Stimulated activated CD8-positive, alpha-beta memory T cell treated with anti-CD3 and anti-CD28 coated beads, Interleukin-12 subunit alpha, Interleukin-12 subunit beta, amount 100 ng/mL, for 1 hour (primary cell): ENCODE data around the gene PIK3R3.

Experiments used
- DNase-seq: peaks from one replicate; pipeline ENCODE4 v3.0.0-alpha.2; 2020; ENCODE audit warnings: low read depth

The PIK3R3 gene

DNA sequence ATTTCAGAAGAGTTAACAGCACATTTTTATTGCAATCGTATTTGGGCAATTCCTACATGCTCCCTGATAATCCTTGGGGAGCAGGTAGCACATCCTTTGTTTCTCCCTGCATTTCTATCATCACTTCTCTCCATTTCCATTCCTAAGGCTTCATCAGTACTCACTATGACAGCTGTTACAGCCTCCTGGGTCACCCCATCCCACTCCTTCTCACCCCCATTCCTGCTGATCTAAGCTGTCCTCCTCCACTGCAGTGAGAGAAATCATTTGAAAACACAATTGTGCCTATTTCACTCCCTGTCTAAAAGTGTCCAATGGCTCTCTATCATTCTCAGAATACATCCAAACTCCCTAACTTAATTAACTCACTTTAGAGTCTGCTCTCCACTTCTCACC is 25.5 kb upstream of the PIK3R3 start:
- DNase-seq: no peak

GRCh38 chr1:46153732-46154131 is 21.3 kb upstream of the PIK3R3 start:
- no peak for DNase-seq

GRCh38 chr1:46153228-46153627 is 20.8 kb upstream of the PIK3R3 start:
- DNase-seq: no peak

GRCh38 chr1:46152016-46152415 is 19.6 kb upstream of the PIK3R3 start:
- no peak for DNase-seq

GRCh38 chr1:46150085-46150484 is 17.7 kb upstream of the PIK3R3 start:
- DNase-seq: no peak

GRCh38 chr1:46148318-46148717 is 15.9 kb upstream of the PIK3R3 start:
- DNase-seq: no peak

DNA sequence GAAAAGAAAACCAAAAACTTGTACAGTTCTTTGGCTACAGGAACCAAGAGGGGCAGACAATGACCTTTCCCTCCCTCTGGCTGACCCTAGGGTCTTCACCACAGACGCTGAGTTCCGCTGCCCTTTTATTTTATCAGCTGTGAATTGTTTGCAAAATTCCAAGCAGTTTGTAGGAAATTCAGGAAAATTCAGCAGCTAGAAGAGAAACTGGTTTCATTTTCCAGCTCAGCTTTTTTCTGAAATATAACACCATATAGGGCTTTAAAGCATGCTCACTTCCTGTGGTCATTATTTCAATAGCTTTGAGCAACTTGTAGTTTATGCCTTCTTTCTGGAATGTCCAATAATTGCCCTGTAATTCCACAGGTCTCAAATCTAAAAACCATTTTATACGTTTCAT is 5.5 kb upstream of the PIK3R3 start:
- no peak for DNase-seq

DNA sequence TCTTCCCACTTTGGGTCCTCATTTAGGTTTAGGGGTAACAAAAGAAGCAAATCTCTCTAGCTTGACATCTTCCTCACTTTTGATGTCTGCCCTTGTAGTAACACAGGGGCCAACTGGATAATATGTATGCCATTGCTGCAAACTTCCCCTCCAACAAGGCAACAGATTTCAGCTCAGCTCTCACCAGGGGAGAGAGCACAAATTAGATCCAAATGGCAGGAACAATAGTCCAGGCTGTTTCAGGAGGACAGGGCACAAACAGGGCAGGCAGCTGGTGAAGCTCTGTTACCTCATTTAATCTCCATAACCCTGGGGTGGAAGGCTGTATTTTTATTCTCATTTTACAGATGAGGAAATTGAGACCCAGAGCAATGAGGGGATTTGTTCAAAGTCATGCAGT is 4.3 kb upstream of the PIK3R3 start:
- no peak for DNase-seq

- no peak for DNase-seq
Measured at GRCh38 chr1:46134660-46135331, 2.4 kb upstream of the PIK3R3 start.

DNA sequence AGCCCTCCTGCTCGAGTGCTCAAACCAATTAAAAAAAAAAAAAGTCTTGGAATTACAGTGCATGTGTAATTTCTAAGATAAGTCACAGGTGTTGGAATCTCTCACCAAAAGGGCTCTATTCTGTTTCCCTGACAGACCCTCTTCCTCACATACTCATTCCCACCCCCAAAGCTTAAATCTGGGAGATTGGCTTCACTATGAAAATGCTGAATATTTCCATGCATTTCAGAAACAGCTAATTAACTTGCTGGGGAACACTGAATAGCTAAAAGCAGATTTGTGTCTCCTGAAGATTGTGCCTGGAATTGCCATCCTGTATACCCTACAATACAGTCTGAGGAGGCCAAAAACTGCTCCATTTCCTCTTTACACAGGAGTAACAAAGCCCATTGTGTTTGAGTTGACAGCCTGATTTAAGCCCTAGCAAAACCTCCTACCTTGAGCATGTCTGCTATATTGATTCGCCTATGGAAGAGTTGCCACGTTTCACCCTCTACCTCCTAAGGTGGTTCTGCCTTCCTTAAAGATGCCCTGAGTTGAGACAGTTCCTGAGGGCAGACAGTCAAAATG is 1.4 kb upstream of the PIK3R3 start:
- no peak for DNase-seq

- peak; percentile 16 for DNase-seq
Measured at GRCh38 chr1:46133181-46133658, 791 bp upstream of the PIK3R3 start.

DNA sequence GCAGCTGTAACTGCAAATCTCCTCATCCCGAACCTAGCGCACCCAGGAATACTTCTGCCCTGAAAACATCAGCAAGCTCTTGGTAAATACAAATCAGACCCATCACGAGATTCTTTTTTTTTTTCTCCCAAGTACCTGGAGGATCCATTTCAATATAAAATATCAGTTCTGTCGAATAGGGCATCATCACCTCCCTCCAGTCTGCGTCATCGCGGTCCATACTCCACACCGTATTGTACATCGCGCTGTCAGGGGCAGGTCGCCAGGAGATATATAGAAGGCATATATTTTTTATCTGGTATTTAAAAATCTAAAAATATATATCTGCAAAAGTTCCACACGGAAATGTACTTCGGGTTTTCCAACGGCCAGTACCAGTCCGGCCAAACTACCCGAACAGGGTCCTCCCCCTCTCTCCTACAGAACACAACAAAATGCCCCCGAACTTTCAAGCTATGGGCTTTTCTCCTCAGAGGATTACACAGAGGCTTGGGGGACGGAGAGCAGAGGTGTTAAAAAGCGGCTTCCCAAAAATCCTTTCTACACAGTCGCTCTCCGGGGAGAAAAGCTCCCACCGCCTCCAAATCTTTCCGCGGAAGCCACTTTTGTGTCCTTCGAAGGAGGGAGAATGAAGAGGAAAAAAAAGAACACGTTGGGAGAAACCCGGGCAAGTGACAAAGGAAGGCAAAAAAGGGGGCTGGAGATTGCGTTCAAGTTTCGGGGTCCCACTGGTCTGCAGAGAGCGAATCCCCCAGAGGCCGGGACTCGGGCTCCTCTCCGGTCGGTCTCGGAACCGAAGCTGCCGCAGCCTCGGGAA is 509 bp downstream of the PIK3R3 start:
- DNase-seq: peak; percentile 4

- no peak for DNase-seq
Measured at GRCh38 chr1:46131093-46131492, 1.3 kb downstream of the PIK3R3 start.

DNA sequence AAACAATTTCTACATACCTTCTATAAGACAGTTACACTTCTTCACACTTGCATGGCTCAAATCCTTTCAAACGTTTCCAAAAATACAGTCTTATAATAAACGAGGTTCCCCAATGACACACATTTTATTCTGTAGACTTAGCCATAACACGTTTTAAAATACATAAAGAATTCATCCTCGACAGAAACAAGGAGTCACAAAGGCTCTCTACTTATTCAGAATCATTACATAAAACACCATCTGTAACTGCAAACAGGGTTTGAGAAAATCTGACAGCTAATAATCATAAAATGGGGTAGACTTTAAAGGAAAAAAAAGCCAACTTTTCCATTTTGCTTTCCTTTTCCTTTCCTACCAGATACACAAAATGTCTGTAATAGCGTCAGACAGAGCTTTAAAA is 1.8 kb downstream of the PIK3R3 start:
- DNase-seq: no peak

GRCh38 chr1:46130121-46130520 is 2.3 kb downstream of the PIK3R3 start:
- DNase-seq: no peak

GRCh38 chr1:46128344-46128743 is 4.1 kb downstream of the PIK3R3 start:
- DNase-seq: no peak

DNA sequence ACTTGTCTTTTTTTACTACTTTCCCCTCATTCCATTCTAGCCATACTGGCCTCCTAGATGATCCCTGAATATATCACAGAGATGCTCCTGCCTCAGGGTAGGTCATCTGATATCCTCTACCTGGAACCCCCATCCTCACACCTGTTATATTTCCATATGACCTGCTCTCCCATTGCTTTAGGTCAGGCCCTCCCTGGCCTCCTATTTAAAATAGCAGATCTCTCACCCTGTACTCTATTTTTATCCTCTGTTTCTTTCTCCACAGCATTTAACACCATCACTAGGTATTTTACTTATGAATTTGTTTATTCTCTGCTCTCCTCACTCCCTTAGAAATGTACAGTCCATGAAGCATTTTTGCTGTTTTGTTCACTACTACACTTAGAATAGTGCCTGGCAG is 13.6 kb downstream of the PIK3R3 start:
- DNase-seq: no peak

GRCh38 chr1:46117810-46118494 is 14.5 kb downstream of the PIK3R3 start:
- DNase-seq: no peak

- no peak for DNase-seq
Measured at GRCh38 chr1:46114925-46115603, 17.4 kb downstream of the PIK3R3 start.

DNA sequence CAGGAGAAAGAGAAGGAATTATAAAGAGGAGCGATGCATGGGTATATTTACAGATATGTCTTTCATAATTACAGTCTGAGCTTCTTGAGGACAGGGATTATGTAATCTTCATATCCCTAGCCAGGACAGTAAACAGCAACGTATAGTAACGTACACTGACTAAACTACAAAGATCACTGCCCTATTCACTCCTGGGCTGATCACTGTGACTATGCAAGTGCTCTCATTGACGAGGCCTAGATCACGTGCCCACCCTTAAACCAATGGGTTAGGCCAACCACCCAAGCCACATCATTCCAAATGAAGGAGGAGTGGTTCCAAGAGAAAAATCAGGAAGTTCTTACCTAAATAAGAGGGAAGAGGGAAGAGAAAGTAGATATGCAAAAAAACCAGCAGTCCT is 18.5 kb downstream of the PIK3R3 start:
- DNase-seq: no peak

DNA sequence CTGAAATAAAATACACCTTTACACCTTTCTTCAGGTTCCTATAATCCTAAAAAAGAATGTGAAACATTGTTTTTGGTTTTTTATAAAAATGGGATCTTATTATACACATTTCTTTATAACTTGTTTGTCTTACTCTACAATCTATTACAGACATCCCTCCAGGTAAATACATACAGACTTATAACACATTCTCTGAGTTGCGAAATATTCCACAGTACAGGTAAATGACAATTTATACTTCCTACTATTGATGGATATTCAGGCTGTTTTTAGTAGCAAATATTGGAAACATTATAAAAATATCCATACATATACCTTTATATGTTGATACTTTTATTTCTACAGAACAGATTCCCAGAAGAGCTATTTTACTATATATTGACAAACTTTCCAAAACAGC is 20.3 kb downstream of the PIK3R3 start:
- DNase-seq: no peak

DNA sequence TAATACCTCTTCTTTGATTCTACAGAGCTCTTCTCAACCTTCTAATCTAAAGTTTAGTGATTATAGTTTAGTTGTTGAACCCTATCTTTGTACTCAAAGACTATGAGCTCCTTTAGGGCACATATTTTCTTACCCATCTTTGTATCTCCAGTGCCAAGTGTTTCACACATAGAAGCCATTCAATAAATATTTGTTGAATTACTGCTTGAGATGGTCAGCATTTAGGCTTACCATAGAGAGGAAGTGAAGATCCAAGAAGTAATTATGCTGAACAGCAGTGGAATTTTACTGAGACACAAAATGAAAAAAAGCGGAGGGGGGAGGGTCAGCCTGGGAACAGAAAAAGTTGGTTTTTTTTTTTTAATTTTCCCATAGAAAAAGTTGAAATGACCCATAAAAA is 21.9 kb downstream of the PIK3R3 start:
- DNase-seq: no peak
